ENCODE measurements around the gene ACTRT3.
A peak's percentile ranks its signal among the peaks of the same experiment; 100 is the strongest.

The ACTRT3 gene

GRCh38 chr3:169769287-169770181 is at the start of gene ACTRT3:
Gene ACTRT3 (minus strand): TSS chr3:169769561. CDS start chr3:169769520, 41 bp downstream.
- DNase-seq = peak; percentile 48

- peak; percentile 23 for DNase-seq
Observed at GRCh38 chr3:169818316-169818715, 49.0 kb upstream of the ACTRT3 start.

GRCh38 chr3:169815590-169816150 is 46.3 kb upstream of the ACTRT3 start:
- DNase-seq = no peak

- peak; percentile 74 for DNase-seq
Observed at GRCh38 chr3:169813757-169814517, 44.6 kb upstream of the ACTRT3 start.

- DNase-seq = peak; percentile 40
Observed at GRCh38 chr3:169813278-169813677, 43.9 kb upstream of the ACTRT3 start.

GRCh38 chr3:169812332-169813235 is 43.2 kb upstream of the ACTRT3 start, which contains the start of the genes LRRC34 and LRRIQ4:
Gene LRRC34 (minus strand): TSS chr3:169812904. CDS start chr3:169812548, 356 bp downstream.
Gene LRRIQ4 (plus strand): TSS chr3:169812870. CDS start chr3:169821922, 9,052 bp downstream.
- peak; percentile 96 for DNase-seq

GRCh38 chr3:169811631-169812331 is 42.4 kb upstream of the ACTRT3 start:
- DNase-seq = peak; percentile 45

GRCh38 chr3:169809230-169809795 is 40.0 kb upstream of the ACTRT3 start:
- DNase-seq = peak; percentile 21

- DNase-seq = no peak
Observed at GRCh38 chr3:169804681-169805080, 35.3 kb upstream of the ACTRT3 start.

- DNase-seq = no peak
Observed at GRCh38 chr3:169792359-169792758, 23.0 kb upstream of the ACTRT3 start.

- DNase-seq = no peak
Observed at GRCh38 chr3:169790687-169791429, 21.5 kb upstream of the ACTRT3 start.

GRCh38 chr3:169790219-169790618 is 20.9 kb upstream of the ACTRT3 start:
- DNase-seq = no peak

GRCh38 chr3:169787791-169788190 is 18.4 kb upstream of the ACTRT3 start:
- DNase-seq = no peak

GRCh38 chr3:169787120-169787519 is 17.8 kb upstream of the ACTRT3 start:
- no peak for DNase-seq

- no peak for DNase-seq
Observed at GRCh38 chr3:169781209-169781855, 12.0 kb upstream of the ACTRT3 start.

GRCh38 chr3:169780742-169781141 is 11.4 kb upstream of the ACTRT3 start:
- no peak for DNase-seq

- no peak for DNase-seq
Observed at GRCh38 chr3:169777822-169778221, 8.5 kb upstream of the ACTRT3 start.

GRCh38 chr3:169774186-169774585 is 4.8 kb upstream of the ACTRT3 start:
- DNase-seq = no peak

GRCh38 chr3:169772897-169773816 is 3.8 kb upstream of the ACTRT3 start, which contains the start of gene MYNN:
Gene MYNN (plus strand): TSS chr3:169773396. CDS start chr3:169774296, 900 bp downstream.
- peak; percentile 88 for DNase-seq
